Suprapubic skin (tissue), 3 donors: ENCODE measurements around the gene SPATA6.

Experiments
- CTCF ChIP-seq, 2 donors: fragments of 200-600 bp in 1 of 2; fragments of 450-650 bp in 1 of 2; sonication (generic) in 1 of 2; IDR thresholded peaks; one replicate each; pipeline ENCODE4 v1.5.1; 2016 to 2019; ENCODE audit warnings: antibody characterized with exemption in 2 of 2, mild to moderate bottlenecking in 1 of 2, moderate library complexity in 1 of 2
- EP300 ChIP-seq: sonication (generic); formaldehyde crosslinking; IDR thresholded peaks from one replicate; pipeline ENCODE4 v1.6.1; 2017; ENCODE audit warnings: antibody characterized with exemption
- POLR2A ChIP-seq, 2 donors: fragments of 450-650 bp; IDR thresholded peaks; one replicate each; pipeline ENCODE4 v1.6.1; 2017; ENCODE audit warnings: antibody characterized with exemption in 2 of 2, mild to moderate bottlenecking in 2 of 2, moderate library complexity in 2 of 2

GRCh38 chr1:48251323-48251722, 220.7 kb downstream of the SPATA6 start:
- TF ChIP-seq CTCF (IDR thresholded peaks at IDR 0.05) (no peak), POLR2A (IDR thresholded peaks at IDR 0.05) (no peak), EP300 (no peak)
